SKM-1 treated with dmso at 0.1 percent for 144 hours (cell line): ENCODE measurements around the gene CD300E.
"Not testable (repeated sequence)": the region's sequence is repeated elsewhere in the genome, so short reads cannot be mapped to it uniquely, and the experiment has no call there.

ENCODE experiments used
- DNase-seq: peaks from one replicate; lab custom pipeline; 2025; ENCODE audit not compliant: unreplicated experiment; lab: John Stamatoyannopoulos, UW

CD300E gene

DNA sequence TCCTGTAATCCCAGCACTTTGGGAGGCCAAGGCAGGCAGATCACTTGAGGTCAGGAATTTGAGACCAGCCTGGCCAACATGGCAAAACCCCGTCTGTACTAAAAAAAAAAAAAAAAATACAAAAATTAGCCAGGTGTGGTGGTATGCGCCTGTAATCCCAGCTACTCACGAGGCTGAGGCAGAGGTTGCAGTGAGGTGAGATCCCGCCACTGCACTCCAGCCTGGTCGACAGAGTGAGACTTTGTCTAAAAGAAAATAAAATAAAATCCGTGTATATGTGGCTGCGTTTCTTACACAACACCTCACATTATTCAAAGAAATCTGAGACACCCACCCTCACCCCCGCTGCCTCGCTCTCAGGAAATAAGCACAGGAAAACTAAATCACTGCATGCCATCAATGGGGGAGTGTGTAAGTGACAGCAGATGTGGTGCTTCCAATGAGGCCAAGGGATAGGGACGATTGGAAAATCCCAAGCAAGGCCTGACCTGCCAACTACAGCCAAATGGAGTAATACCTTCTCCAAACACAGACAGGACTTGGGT is 13.1 kb upstream of the CD300E start:
- not testable (repeated sequence) for DNase-seq

DNA sequence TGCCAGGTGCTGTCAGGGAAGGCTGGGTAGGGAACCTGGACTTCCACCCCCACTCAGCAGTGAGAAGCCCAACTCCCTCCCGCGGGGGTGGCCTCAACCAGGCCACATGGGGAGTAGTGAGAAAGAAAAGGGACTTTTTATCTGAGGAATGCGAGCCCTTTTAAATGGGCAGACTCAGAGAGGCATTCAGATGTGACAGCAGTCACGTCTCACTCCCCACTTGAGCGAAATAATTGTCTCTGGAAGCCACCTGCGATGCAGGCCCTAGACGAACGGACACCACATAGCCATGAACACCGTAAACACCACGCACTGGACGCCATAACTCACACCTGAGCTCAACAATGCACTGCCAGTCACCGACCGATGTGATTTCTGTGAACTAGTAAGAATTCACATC is 11.9 kb upstream of the CD300E start:
- DNase-seq = no peak

- no peak for DNase-seq
Observed at GRCh38 chr17:74633326-74633725, 9.8 kb upstream of the CD300E start.

DNA sequence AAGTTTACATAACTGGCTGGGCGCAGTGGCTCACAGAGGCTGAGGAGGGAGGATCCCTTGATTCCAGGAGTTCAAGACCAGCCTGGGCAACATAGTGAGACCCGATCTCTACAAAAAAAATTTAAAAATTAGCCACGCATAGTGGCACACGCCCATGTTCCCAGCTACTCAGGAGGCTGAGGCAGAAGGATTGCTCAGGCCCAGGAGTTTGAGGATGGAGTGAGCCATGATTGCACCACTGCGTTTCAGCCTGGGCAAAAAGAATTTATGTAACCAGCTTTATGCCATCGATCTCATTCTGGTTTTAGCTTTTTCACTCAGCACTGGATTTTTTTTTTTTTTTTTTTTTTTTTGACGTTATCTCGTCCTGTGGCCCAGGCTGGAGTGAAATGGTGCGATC is 9.1 kb upstream of the CD300E start:
- DNase-seq = no peak

GRCh38 chr17:74631468-74632450 is 8.2 kb upstream of the CD300E start:
- DNase-seq = peak; percentile 96

- DNase-seq = not testable (repeated sequence)
Observed at GRCh38 chr17:74630251-74630650, 6.7 kb upstream of the CD300E start.

DNA sequence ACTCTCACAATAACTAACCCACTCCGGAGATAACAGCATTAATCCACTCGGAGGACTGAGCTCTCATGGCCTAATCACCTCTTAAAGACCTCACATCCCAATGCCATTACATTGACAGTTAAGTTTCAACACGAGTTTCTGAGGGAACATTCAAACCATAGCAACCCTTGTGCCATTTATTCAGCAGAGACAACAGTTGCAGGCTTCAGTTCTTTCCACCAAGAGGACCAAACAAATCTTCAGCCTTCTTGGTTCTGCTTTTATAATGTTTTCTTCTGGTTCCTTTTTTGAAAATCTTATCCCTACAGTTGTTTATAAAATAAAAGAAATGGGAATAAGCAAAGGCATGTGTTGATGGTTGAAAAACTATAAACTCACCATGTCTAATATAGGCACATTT is 2.1 kb upstream of the CD300E start:
- no peak for DNase-seq

DNA sequence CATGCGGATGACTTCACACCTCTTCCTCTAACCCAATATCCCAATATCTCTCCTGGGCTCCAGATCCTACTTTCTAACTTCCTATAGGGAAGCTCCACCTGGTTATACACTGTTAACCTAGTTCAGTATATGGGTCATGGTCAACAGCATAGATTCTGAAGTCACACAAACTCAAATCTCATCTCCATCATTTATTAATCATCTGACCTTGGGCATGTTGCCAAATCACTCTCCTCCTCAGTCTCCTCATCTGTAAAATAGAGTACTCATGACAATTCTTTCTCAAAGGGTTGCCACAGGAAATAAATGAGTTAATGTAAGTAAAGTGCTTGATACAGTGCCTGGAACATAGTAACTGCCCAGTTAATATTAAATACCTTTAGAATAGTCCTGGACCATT is 593 bp upstream of the CD300E start:
- no peak for DNase-seq

- DNase-seq = no peak
Observed at GRCh38 chr17:74619077-74619673, 4.4 kb downstream of the CD300E start.

DNA sequence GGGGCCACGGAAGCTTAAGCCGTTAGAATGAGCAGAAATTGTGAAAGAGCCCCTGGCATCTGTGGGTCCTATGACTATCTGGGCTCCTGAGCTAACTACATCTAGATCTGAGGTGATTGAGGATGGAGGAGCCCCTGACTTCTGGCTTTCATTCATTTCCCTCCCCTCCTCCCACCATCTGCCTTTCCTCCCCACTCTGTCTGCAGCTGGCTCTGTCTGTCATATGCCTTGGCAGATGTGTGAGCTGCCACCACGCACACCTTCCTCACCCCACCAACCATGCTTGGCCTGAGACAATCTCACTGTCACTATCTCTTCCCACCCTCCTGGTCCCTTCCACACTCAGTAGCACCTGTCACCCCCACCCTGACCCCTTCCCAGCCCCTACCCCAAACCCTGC is 5.1 kb downstream of the CD300E start:
- no peak for DNase-seq

DNA sequence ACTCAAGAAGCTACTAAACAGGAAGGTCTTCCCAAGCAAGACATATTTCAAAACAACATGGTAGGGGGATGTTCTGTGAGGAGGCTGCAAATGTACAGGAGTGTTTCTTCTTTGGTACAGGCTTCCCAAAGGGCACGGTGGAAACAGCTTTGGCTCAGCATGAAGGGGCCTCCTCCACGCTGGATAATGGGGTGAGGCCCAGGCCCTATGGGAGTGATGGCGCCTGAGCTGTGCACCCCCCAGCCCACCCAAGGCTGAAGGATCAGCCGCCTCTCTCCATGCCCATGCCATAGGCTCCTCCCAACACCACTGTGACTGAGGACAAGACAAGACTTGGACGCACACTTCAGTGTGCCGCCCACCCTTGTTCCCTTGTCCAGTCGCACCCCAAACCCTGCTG is 6.8 kb downstream of the CD300E start:
- no peak for DNase-seq

DNA sequence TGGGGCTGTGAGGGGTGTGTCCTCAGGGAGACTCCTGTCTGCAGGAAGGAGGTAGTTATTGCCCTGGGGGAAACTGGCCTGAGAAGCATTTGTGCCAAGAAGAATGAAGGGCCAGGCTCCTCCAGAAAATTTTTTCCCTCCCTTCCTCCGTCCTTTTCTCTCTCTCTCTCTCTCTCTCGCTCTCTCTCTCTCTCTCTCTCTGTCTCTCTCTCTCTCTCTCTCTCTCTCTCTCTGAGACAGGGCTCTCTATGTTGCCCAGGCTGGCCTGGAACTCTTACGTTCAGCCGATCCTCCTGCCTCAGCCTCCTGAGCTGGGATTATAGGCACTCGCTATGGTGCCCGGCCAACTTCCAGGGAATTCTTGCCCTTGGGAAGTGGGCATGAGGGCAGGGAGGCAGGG is 11.5 kb downstream of the CD300E start:
- no peak for DNase-seq

GRCh38 chr17:74610108-74610507 is 13.4 kb downstream of the CD300E start:
- DNase-seq = no peak

DNA sequence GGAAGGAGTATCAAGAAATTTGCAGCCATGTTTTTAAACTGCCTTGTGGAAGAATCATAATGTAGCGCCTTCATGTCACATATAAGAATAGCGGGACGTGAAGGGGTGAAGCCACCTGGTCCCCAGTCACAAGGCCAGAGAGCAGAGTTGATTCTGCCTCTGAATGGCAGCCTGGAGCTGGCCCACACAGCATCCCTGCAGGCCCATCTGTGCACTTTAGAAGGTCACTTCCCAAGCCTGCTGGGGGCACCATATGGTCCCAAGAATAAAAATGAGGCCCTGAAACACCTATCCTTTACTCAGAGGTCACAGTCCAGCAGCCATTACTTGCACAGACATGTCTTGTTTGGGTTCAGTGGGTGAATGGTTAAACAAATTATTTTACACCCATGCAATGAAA is 15.0 kb downstream of the CD300E start:
- no peak for DNase-seq

GRCh38 chr17:74607221-74607620 is 16.3 kb downstream of the CD300E start:
- no peak for DNase-seq

GRCh38 chr17:74606050-74606449 is 17.5 kb downstream of the CD300E start:
- no peak for DNase-seq

DNA sequence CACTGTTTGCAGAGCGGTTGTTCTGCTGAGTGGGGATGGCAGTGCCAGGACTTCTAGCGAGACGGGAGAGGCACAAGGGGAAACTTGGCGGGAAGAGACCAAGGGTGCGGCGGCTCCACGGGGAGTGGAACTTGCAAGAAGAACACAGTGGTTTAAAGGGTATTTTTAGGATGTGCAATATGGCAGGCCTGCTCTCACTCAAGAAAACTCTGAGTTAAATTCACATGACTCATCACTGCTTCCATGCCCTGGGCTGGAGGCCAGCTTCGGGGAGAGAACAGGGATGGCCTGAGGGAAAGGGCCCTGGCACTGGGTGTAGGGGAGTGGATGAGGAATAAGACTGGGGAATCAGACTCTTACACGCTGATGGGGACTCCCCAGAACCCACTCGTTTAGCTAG is 18.2 kb downstream of the CD300E start:
- no peak for DNase-seq

GRCh38 chr17:74604761-74605160 is 18.8 kb downstream of the CD300E start:
- DNase-seq = no peak

DNA sequence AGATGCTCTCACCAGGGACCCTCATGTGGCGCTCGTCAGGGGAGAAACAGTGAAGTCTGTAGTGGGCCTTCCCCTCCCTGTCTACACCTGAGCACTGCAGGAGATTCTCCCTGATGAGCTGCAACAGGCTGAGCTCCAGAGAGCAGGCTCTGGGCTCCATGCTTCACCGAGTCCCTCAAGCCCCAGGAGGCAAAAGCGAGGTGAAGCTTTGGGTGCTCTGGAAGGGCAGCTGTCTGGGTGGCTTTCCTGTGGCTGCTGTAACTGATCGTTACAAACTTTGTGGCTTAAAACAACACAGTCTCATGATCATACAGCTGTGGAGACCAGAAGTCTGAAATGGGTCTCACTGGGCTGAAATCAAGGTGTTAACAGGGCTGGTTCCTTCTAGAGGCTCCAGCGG is 19.3 kb downstream of the CD300E start:
- DNase-seq = no peak

- no peak for DNase-seq
Observed at GRCh38 chr17:74603746-74604145, 19.8 kb downstream of the CD300E start.

GRCh38 chr17:74603037-74603635 is 20.4 kb downstream of the CD300E start:
- no peak for DNase-seq
